Measurements from ENCODE around the gene SLC26A6. TPM values are rescaled to one million over a fixed set of nuclear protein-coding genes. Genes with fewer than 3 reads are reported as not detected.

Gene SLC26A6
- total RNA-seq, 1 experiment from 2014 or later, result 58.9 TPM

- H3K4me3 Mint-ChIP-seq, result no peak overlapping the region
- no peaks in the 10 kb centered on the region for H3K9me3 Mint-ChIP-seq
- H3K4me1 Mint-ChIP-seq, result peaks cover 23% of the 10 kb centered on the region
- ATAC-seq, result no peak
- H3K27me3 Mint-ChIP-seq (ENCODE audit: low read depth), result no peaks in the 10 kb centered on the region; the same call in 1 of the 2 replicates
- peaks cover 4% of the 10 kb centered on the region; the same call in 1 of the 2 replicates for H3K36me3 Mint-ChIP-seq
- no peak overlapping the region for H3K27ac Mint-ChIP-seq
- no peak for DNase-seq (ENCODE audit: low spot score)
- CTCF ChIA-PET, result interaction anchor here (1.5 kb wide), 1 partner anchor 157 kb away, joined by 3 read pairs; no protein-coding TSS in a partner anchor
- TF ChIP-seq PRRX2 (CRISPR knock-in tag; IDR thresholded peaks at IDR 0.05), result no peak
- no peak for TF ChIP-seq ZNF396 (CRISPR knock-in tag; IDR thresholded peaks at IDR 0.05; ENCODE audit: borderline replicate concordance)
- TF ChIP-seq ELF4 (CRISPR knock-in tag; IDR thresholded peaks at IDR 0.05; ENCODE audit: low read depth), result no peak
- no peak for TF ChIP-seq TCF7 (CRISPR knock-in tag; IDR thresholded peaks at IDR 0.05; ENCODE audit: low read depth)
- TF ChIP-seq ZNF232 (CRISPR knock-in tag; IDR thresholded peaks at IDR 0.05), result no peak
- TF ChIP-seq USF1 (CRISPR knock-in tag; IDR thresholded peaks at IDR 0.05), result no peak
- TF ChIP-seq ZNF263 (CRISPR knock-in tag; IDR thresholded peaks at IDR 0.05; ENCODE audit: low read depth), result no peak
- TF ChIP-seq AR (CRISPR knock-in tag; IDR thresholded peaks at IDR 0.05), result no peak
- POLR2A ChIA-PET, result no interaction called here
These were observed 42.7 kb downstream of the SLC26A6 start for GRCh38 chr3:48592519-48593087.

- Mint-ChIP-seq H3K27ac (no peak overlapping the region), H3K9me3 (no peaks in the 10 kb centered on the region), H3K4me1 (peaks cover 23% of the 10 kb centered on the region), H3K27me3 (ENCODE audit: low read depth) (no peaks in the 10 kb centered on the region; the same call in 1 of the 2 replicates), H3K4me3 (no peak overlapping the region), H3K36me3 (no peaks in the 10 kb centered on the region)
- TF ChIP-seq ZNF532 (CRISPR knock-in tag; IDR thresholded peaks at IDR 0.05; ENCODE audit: borderline replicate concordance) (no peak), ZNF396 (CRISPR knock-in tag; IDR thresholded peaks at IDR 0.05; ENCODE audit: borderline replicate concordance) (no peak), GRHL2 (CRISPR knock-in tag; IDR thresholded peaks at IDR 0.05; ENCODE audit: insufficient replicate concordance, severe bottlenecking) (no peak), FOXK1 (CRISPR knock-in tag; IDR thresholded peaks at IDR 0.05) (no peak), ZMAT4 (CRISPR knock-in tag; IDR thresholded peaks at IDR 0.05) (no peak), ATF1 (CRISPR knock-in tag; IDR thresholded peaks at IDR 0.05) (no peak), ZNF121 (CRISPR knock-in tag; IDR thresholded peaks at IDR 0.05) (no peak), NFATC4 (CRISPR knock-in tag; IDR thresholded peaks at IDR 0.05) (no peak)
- ChIA-PET CTCF (interaction anchor here (1.5 kb wide), 1 partner anchor 156 kb away, joined by 3 read pairs; no protein-coding TSS in a partner anchor), POLR2A (no interaction called here)
- ATAC-seq (no peak), DNase-seq (ENCODE audit: low spot score) (no peak)
These were observed 43.3 kb downstream of the SLC26A6 start for GRCh38 chr3:48591886-48592518.

Data from WTC11 (cell line).